ENCODE data around the gene ZFAND2B. TPM values are rescaled to one million over a fixed set of nuclear protein-coding genes. Genes with fewer than 3 reads are reported as not detected.

Gene ZFAND2B
- polyA plus RNA-seq, 1 donor from 2014 or later = 73.6 TPM

- no peak overlapping the region for H2AFZ ChIP-seq (ENCODE audit: low read depth, low read length)
- no peaks in the 10 kb centered on the region for H3K27me3 ChIP-seq (ENCODE audit: insufficient read depth, low read depth, low read length)
- no peaks in the 10 kb centered on the region for H3K9me3 ChIP-seq (ENCODE audit: low read length)
- H3K4me3 ChIP-seq (ENCODE audit: low read length) = no peak overlapping the region
- H3K36me3 ChIP-seq (ENCODE audit: insufficient read depth, low read length) = no peaks in the 10 kb centered on the region
- no peak overlapping the region for H3K27ac ChIP-seq (ENCODE audit: low read length)
- H3K9ac ChIP-seq (ENCODE audit: low read length) = no peak overlapping the region
- no peaks in the 10 kb centered on the region for H3K79me2 ChIP-seq (replicated peaks; ENCODE audit: insufficient read depth, low read length)
- no peak for TF ChIP-seq EP300 (conservative IDR thresholded peaks at IDR 0.05; ENCODE audit: poor library complexity, severe bottlenecking)
- no peak for TF ChIP-seq REST (IDR thresholded peaks at IDR 0.05; ENCODE audit: borderline replicate concordance)
- no peaks in the 10 kb centered on the region for H4K20me1 ChIP-seq (ENCODE audit: insufficient read depth)
- H3F3A ChIP-seq (ENCODE audit: insufficient read depth, low read length, poor library complexity, severe bottlenecking) = no peaks in the 10 kb centered on the region
- H3K9me2 ChIP-seq (ENCODE audit: insufficient read depth, low read length) = no peaks in the 10 kb centered on the region
- H3K4me2 ChIP-seq (ENCODE audit: low read length) = no peak overlapping the region
Measured at GRCh38 chr2:219221957-219222518, 15.5 kb downstream of the ZFAND2B start.

GRCh38 chr2:219223831-219224610 is 17.4 kb downstream of the ZFAND2B start:
- Histone ChIP-seq H2AFZ (ENCODE audit: low read depth, low read length) (no peak overlapping the region), H4K20me1 (ENCODE audit: insufficient read depth) (no peaks in the 10 kb centered on the region), H3K9me3 (ENCODE audit: low read length) (no peaks in the 10 kb centered on the region), H3K79me2 (replicated peaks; ENCODE audit: insufficient read depth, low read length) (peaks cover 11% of the 10 kb centered on the region), H3K36me3 (ENCODE audit: insufficient read depth, low read length) (no peaks in the 10 kb centered on the region), H3K4me3 (ENCODE audit: low read length) (no peak overlapping the region), H3K9me2 (ENCODE audit: insufficient read depth, low read length) (no peaks in the 10 kb centered on the region), H3K4me2 (ENCODE audit: low read length) (no peak overlapping the region), H3K27ac (ENCODE audit: low read length) (no peak overlapping the region), H3K27me3 (ENCODE audit: insufficient read depth, low read depth, low read length) (no peaks in the 10 kb centered on the region), H3K9ac (ENCODE audit: low read length) (no peak overlapping the region), H3F3A (ENCODE audit: insufficient read depth, low read length, poor library complexity, severe bottlenecking) (no peaks in the 10 kb centered on the region)
- TF ChIP-seq CTCF (IDR thresholded peaks at IDR 0.05; ENCODE audit: poor library complexity, severe bottlenecking) = no peak
- TF ChIP-seq POLR2AphosphoS5 (IDR thresholded peaks at IDR 0.05) = no peak
- TF ChIP-seq RAD21 (conservative IDR thresholded peaks at IDR 0.05) = no peak
- TF ChIP-seq REST (IDR thresholded peaks at IDR 0.05; ENCODE audit: borderline replicate concordance) = no peak
- no peak for TF ChIP-seq EZH2 (IDR thresholded peaks at IDR 0.05; ENCODE audit: borderline replicate concordance, insufficient read depth, low read length, poor library complexity, severe bottlenecking)
- no peak for TF ChIP-seq TAF1 (IDR thresholded peaks at IDR 0.05; ENCODE audit: low read depth)
- no peak for TF ChIP-seq SMC3 (conservative IDR thresholded peaks at IDR 0.05; ENCODE audit: poor library complexity)
- no peak for TF ChIP-seq EP300 (conservative IDR thresholded peaks at IDR 0.05; ENCODE audit: poor library complexity, severe bottlenecking)
- no peak for TF ChIP-seq MXI1 (conservative IDR thresholded peaks at IDR 0.05; ENCODE audit: poor library complexity, severe bottlenecking)
